H1 (cell line): Measurements from ENCODE around the gene HTN3. TPM values are rescaled to one million over a fixed set of nuclear protein-coding genes. Genes with fewer than 3 reads are reported as not detected.

Experiments
- CTCF ChIA-PET: fragments of 300-600 bp; sonication (Branson Sonifier 250); formaldehyde crosslinking; loops from one replicate; lab custom pipeline; 2021; ENCODE audit not compliant: partially characterized antibody; lab: Charles Lee
- POLR2A ChIA-PET: fragments of 300-600 bp; sonication (Branson Sonifier 250); formaldehyde crosslinking; loops from one replicate; lab custom pipeline; 2021; ENCODE audit warnings: inconsistent platforms; ENCODE audit not compliant: partially characterized antibody; lab: Charles Lee
- DNase-seq, 2 experiments: peaks; one replicate each; pipeline versions ENCODE4 v3.0.0 to v3.0.0-alpha.2; 2010 to 2022; ENCODE audit warnings: low spot score in 2 of 2, low read depth in 1 of 2, mixed read lengths in 1 of 2
- FAIRE-seq: peaks from 2 replicates; lab custom pipeline; 2011; peaks lifted over from hg19 to GRCh38; lab: Jason Lieb, UNC
- H2AFZ ChIP-seq: 2 replicates; pipeline ENCODE4 v1.8.1; 2012; ENCODE audit warnings: low read length, inconsistent platforms
- H2AK5ac ChIP-seq: 2 replicates; pipeline ENCODE4 v1.6.1; 2013; ENCODE audit warnings: low read depth, low read length
- H2BK120ac ChIP-seq: replicated peaks from 2 replicates; pipeline ENCODE3; 2013; ENCODE audit warnings: low read depth, low read length, inconsistent platforms
- H2BK12ac ChIP-seq: 2 replicates; pipeline ENCODE4 v1.6.1; 2013; ENCODE audit warnings: low read depth, low read length
- H2BK15ac ChIP-seq: 2 replicates; pipeline ENCODE4 v1.6.1; 2013; ENCODE audit warnings: low read length
- H2BK20ac ChIP-seq: 2 replicates; pipeline ENCODE4 v1.6.1; 2013; ENCODE audit warnings: low read length
- H2BK5ac ChIP-seq: 2 replicates; pipeline ENCODE4 v1.6.1; 2013; ENCODE audit warnings: low read depth, low read length
- H3K14ac ChIP-seq: 2 replicates; pipeline ENCODE4 v1.6.1; 2013; ENCODE audit warnings: inconsistent platforms; ENCODE audit not compliant: insufficient read length
- H3K18ac ChIP-seq: 2 replicates; pipeline ENCODE4 v1.6.1; 2013; ENCODE audit warnings: low read length; ENCODE audit errors: extremely low read depth
- H3K23ac ChIP-seq: 2 replicates; pipeline ENCODE4 v1.6.1; 2013; ENCODE audit warnings: inconsistent platforms; ENCODE audit not compliant: insufficient read length
- H3K23me2 ChIP-seq: 2 replicates; pipeline ENCODE4 v1.6.1; 2013; ENCODE audit warnings: low read depth, low read length
- H3K27ac ChIP-seq: 2 replicates; pipeline ENCODE4 v1.6.1; 2011; ENCODE audit warnings: low read depth, low read length, inconsistent platforms
- H3K27me3 ChIP-seq, 4 experiments: replicated peaks in 1 of 4; 1 replicate in 1 of 4; 2 replicates in 3 of 4; pipeline versions ENCODE4 v1.6.1 to v1.8.1; 2011 to 2013; ENCODE audit warnings: low read length in 3 of 4, mild to moderate bottlenecking in 3 of 4, inconsistent platforms in 2 of 4, mixed read lengths in 2 of 4, moderate library complexity in 1 of 4; ENCODE audit not compliant: control insufficient read depth in 3 of 4, insufficient read depth in 3 of 4; ENCODE audit errors: extremely low read depth in 1 of 4
- H3K36me3 ChIP-seq, 4 experiments: 2 replicates each; pipeline versions ENCODE4 v1.6.1 to v1.8.1; 2011 to 2013; ENCODE audit warnings: mild to moderate bottlenecking in 4 of 4, low read length in 3 of 4, moderate library complexity in 2 of 4, control low read depth in 1 of 4, inconsistent platforms in 1 of 4; ENCODE audit not compliant: insufficient read depth in 4 of 4, control insufficient read depth in 2 of 4
- H3K4ac ChIP-seq: replicated peaks from 2 replicates; pipeline ENCODE3; 2013; ENCODE audit warnings: low read length, low read depth, mixed read lengths, inconsistent platforms; ENCODE audit not compliant: insufficient read length
- H3K4me1 ChIP-seq, 4 experiments: replicated peaks in 1 of 4; 1 replicate in 1 of 4; 2 replicates in 3 of 4; pipeline versions ENCODE4 v1.6.1 to v1.8.1; 2011 to 2013; ENCODE audit warnings: low read length in 3 of 4, inconsistent platforms in 2 of 4, mixed read lengths in 1 of 4; ENCODE audit not compliant: insufficient read depth in 4 of 4, control insufficient read depth in 3 of 4
- H3K4me2 ChIP-seq, 2 experiments: 2 replicates each; pipeline versions ENCODE4 v1.6.1 to v1.8.1; 2011 to 2013; ENCODE audit warnings: low read depth in 2 of 2, low read length in 2 of 2, control low read depth in 1 of 2, inconsistent platforms in 1 of 2, mild to moderate bottlenecking in 1 of 2; ENCODE audit not compliant: insufficient read depth in 1 of 2
- H3K4me3 ChIP-seq, 4 experiments: fragments of 200-600, 300-600 bp in 1 of 4; sonication (generic), shearing (Covaris generic), sonication (Bioruptor Twin) in 1 of 4; 2 replicates each; pipeline versions ENCODE4 v1.5.1 to v1.8.1; 2011 to 2016; ENCODE audit warnings: low read length in 4 of 4, low read depth in 3 of 4, control low read depth in 2 of 4, inconsistent platforms in 2 of 4, mild to moderate bottlenecking in 2 of 4, mixed read lengths in 1 of 4, moderate library complexity in 1 of 4; ENCODE audit not compliant: insufficient read depth in 2 of 4; ENCODE audit errors: extremely low read depth in 1 of 4
- H3K56ac ChIP-seq: replicated peaks from 2 replicates; pipeline ENCODE3; 2013; ENCODE audit warnings: low read depth, mild to moderate bottlenecking, mixed read lengths, low read length, inconsistent platforms; ENCODE audit not compliant: insufficient read length
- H3K79me1 ChIP-seq: 2 replicates; pipeline ENCODE4 v1.6.1; 2013; ENCODE audit warnings: low read depth, low read length, control low read depth
- H3K79me2 ChIP-seq, 2 experiments: 2 replicates each; pipeline versions ENCODE4 v1.6.1 to v1.8.1; 2012 to 2013; ENCODE audit warnings: low read length in 2 of 2, mild to moderate bottlenecking in 2 of 2, inconsistent platforms in 1 of 2; ENCODE audit not compliant: insufficient read depth in 2 of 2, control insufficient read depth in 1 of 2
- H3K9ac ChIP-seq, 4 experiments: replicated peaks in 1 of 4; 1 replicate in 1 of 4; 2 replicates in 3 of 4; pipeline versions ENCODE4 v1.6.1 to v1.8.1; 2011 to 2013; ENCODE audit warnings: low read depth in 3 of 4, low read length in 3 of 4, control low read depth in 2 of 4, mild to moderate bottlenecking in 2 of 4, moderate library complexity in 2 of 4, inconsistent platforms in 1 of 4; ENCODE audit errors: extremely low read depth in 1 of 4
- H3K9me3 ChIP-seq, 2 experiments: 2 replicates each; pipeline versions ENCODE4 v1.6.1 to v1.8.1; 2012 to 2013; ENCODE audit warnings: mild to moderate bottlenecking in 2 of 2, moderate library complexity in 2 of 2, control low read depth in 1 of 2, inconsistent platforms in 1 of 2, low read depth in 1 of 2, low read length in 1 of 2, mixed read lengths in 1 of 2; ENCODE audit not compliant: insufficient read depth in 2 of 2
- H4K20me1 ChIP-seq, 2 experiments: replicated peaks in 1 of 2; 2 replicates each; pipeline versions ENCODE3 to v1.8.1; 2011 to 2013; ENCODE audit warnings: inconsistent platforms in 2 of 2, low read length in 2 of 2, mild to moderate bottlenecking in 1 of 2; ENCODE audit not compliant: insufficient read depth in 2 of 2, control insufficient read depth in 1 of 2
- H4K5ac ChIP-seq: 2 replicates; pipeline ENCODE4 v1.6.1; 2013; ENCODE audit warnings: low read length, low read depth, mixed read lengths, inconsistent platforms; ENCODE audit not compliant: insufficient read length
- H4K8ac ChIP-seq: 2 replicates; pipeline ENCODE4 v1.8.0; 2013; ENCODE audit warnings: mild to moderate bottlenecking, moderate library complexity, low read length, inconsistent platforms; ENCODE audit not compliant: insufficient read depth; ENCODE audit errors: extremely low read depth
- H4K91ac ChIP-seq: replicated peaks from 2 replicates; pipeline ENCODE3; 2013; ENCODE audit warnings: low read length, mixed read lengths, inconsistent platforms; ENCODE audit not compliant: insufficient read length
- ATF3 ChIP-seq: IDR thresholded peaks from 2 replicates; pipeline ENCODE4 v1.6.1; 2011; ENCODE audit warnings: low read depth, mild to moderate bottlenecking, low read length; ENCODE audit not compliant: insufficient read depth
- EP300 ChIP-seq, 2 experiments: IDR thresholded peaks; 1 replicate in 1 of 2; 2 replicates in 1 of 2; pipeline ENCODE4 v1.6.1; 2011 to 2012; ENCODE audit warnings: low read depth in 2 of 2, low read length in 2 of 2, mild to moderate bottlenecking in 2 of 2, borderline replicate concordance in 1 of 2, inconsistent platforms in 1 of 2, moderate library complexity in 1 of 2
- NANOG ChIP-seq: IDR thresholded peaks from 2 replicates; pipeline ENCODE4 v1.6.1; 2011; ENCODE audit warnings: low read length, low read depth, mild to moderate bottlenecking, inconsistent platforms; ENCODE audit not compliant: insufficient read depth, poor library complexity, severe bottlenecking
- RBBP5 ChIP-seq: IDR thresholded peaks from 2 replicates; pipeline ENCODE4 v1.7.1; 2012; ENCODE audit warnings: low read depth, mild to moderate bottlenecking, inconsistent platforms, low read length, moderate library complexity, borderline replicate concordance
- SIN3A ChIP-seq, 2 experiments: IDR thresholded peaks in 1 of 2; conservative IDR thresholded peaks in 1 of 2; 2 replicates each; pipeline ENCODE4 v1.6.1; 2011 to 2012; ENCODE audit warnings: low read length in 2 of 2, improper control_type of control experiment in 1 of 2, low read depth in 1 of 2, mild to moderate bottlenecking in 1 of 2
- SUZ12 ChIP-seq: fragments of 200-600 bp; sonication (generic); IDR thresholded peaks from 2 replicates; pipeline ENCODE4 v1.6.1; 2012; ENCODE audit warnings: mild to moderate bottlenecking, inconsistent platforms, low read length, moderate library complexity, mixed read lengths
- TAF7 ChIP-seq: optimal IDR thresholded peaks from 2 replicates; pipeline ENCODE3; 2011; ENCODE audit warnings: low read depth, mild to moderate bottlenecking, inconsistent platforms, low read length, moderate library complexity, borderline replicate concordance
- TBP ChIP-seq: IDR thresholded peaks from 2 replicates; pipeline ENCODE4 v1.6.1; 2011; ENCODE audit warnings: low read depth, low read length, improper control_type of control experiment
- whole genome bisulfite sequencing, 2 experiments: shearing (Covaris generic) in 1 of 2; methylation state at CpG; one replicate each; pipeline versions ENCODE4 v1.1.6 to v1.1.7; 2013 to 2015; ENCODE audit warnings: low lambda C conversion rate in 2 of 2, mixed read lengths in 2 of 2, inconsistent platforms in 1 of 2, low coverage in 1 of 2, missing lambda C conversion rate in 1 of 2; ENCODE audit not compliant: insufficient replicate concordance in 2 of 2, insufficient coverage in 1 of 2, insufficient read length in 1 of 2; ENCODE audit errors: extremely low coverage in 1 of 2, missing lambda C conversion rate in 1 of 2; 5-methylcytosine and 5-hydroxymethylcytosine counted together
- polyA plus RNA-seq, 7 experiments: library from polyadenylated mRNA; depleted of rRNA in 3 of 7; stranded (reverse) in 5 of 7; unstranded in 2 of 7; fragments of >200 nt in 5 of 7; fragments of 200-250 nt in 2 of 7; gene quantifications; 1 replicate in 5 of 7; 2 replicates in 1 of 7; 4 replicates in 1 of 7; pipeline versions ENCODE4 v1.2.1 to v1.2.3, GENCODE V29; 2011 to 2013; ENCODE audit warnings: missing spikeins in 2 of 7, mixed read lengths in 2 of 7
- total RNA-seq: library from RNA; stranded (reverse); fragmentation: NEBNext Ultra II Directional; extraction: Animal tissue kit (Norgen Biotek cat#: 25700); gene quantifications from 2 replicates; pipeline ENCODE4 v1.2.1, GENCODE V29; 2021

Gene HTN3
- total and polyA plus RNA-seq, 2 of the 8 experiments (the other 6 are each of a cell fraction or from before 2014, with no cell fraction given): not detected

GRCh38 chr4:70057651-70058050 lies 29.4 kb downstream of the HTN3 start:
- WGBS, 2 experiments: 88% methylated on average over 1 of the region's 1 CpG; no CpG with 5 or more reads in 1 of the 2 experiments
- H4K20me1 ChIP-seq: no peaks in the 10 kb centered on the region
- no peak for FAIRE-seq

More at GRCh38 chr4:70057651-70058050, 29.4 kb downstream of the HTN3 start:
- Histone ChIP-seq H4K5ac (no peak overlapping the region), H3K4me3 (no peak overlapping the region), H2BK20ac (no peak overlapping the region), H3K23ac (no peak overlapping the region), H3K79me1 (no peaks in the 10 kb centered on the region), H3K23me2 (peaks cover 2% of the 10 kb centered on the region; the same call in 1 of the 2 replicates), H4K91ac (no peak overlapping the region), H2BK120ac (no peak overlapping the region), H2BK15ac (no peak overlapping the region), H3K36me3 (no peaks in the 10 kb centered on the region), H2BK5ac (no peak overlapping the region), H2AFZ (no peak overlapping the region), H4K8ac (no peak overlapping the region), H2BK12ac (no peak overlapping the region), H3K4me2 (no peak overlapping the region), H3K27ac (no peak overlapping the region), H3K4ac (no peak overlapping the region), H3K9ac (no peak overlapping the region), H3K18ac (no peak overlapping the region), H3K4me1 (no peaks in the 10 kb centered on the region), H2AK5ac (no peak overlapping the region), H3K14ac (no peak overlapping the region), H3K27me3 (no peaks in the 10 kb centered on the region), H3K56ac (no peak overlapping the region), H3K9me3 (peaks cover 0 to 2% of the 10 kb centered on the region in 2 experiments; a peak in 1 of 4 replicates), H3K79me2 (no peaks in the 10 kb centered on the region)
- DNase-seq: no peak
- TF ChIP-seq ATF3 (no peak), TBP (no peak), EP300 (IDR thresholded peaks at IDR 0.05; ENCODE audit: borderline replicate concordance in 1 of 2, low read depth in 2 of 2, low read length in 2 of 2) (no peak), SIN3A (conservative IDR thresholded peaks at IDR 0.05 in 1 of 2, IDR thresholded peaks at IDR 0.05 in 1 of 2; ENCODE audit: low read depth in 1 of 2, low read length in 2 of 2) (no peak), RBBP5 (no peak), NANOG (no peak), TAF7 (no peak), SUZ12 (no peak)
- POLR2A ChIA-PET: no interaction called here
- CTCF ChIA-PET: no interaction called here
